Loucy (cell line): ENCODE results near the gene MRPL20.

ENCODE experiments used
- CTCF ChIP-seq: fragments of 200-600 bp; sonication (generic); conservative IDR thresholded peaks from 2 replicates; pipeline ENCODE4 v1.5.1; 2014; ENCODE audit warnings: mild to moderate bottlenecking, antibody characterized with exemption, low read length
- EZH2phosphoT487 ChIP-seq: fragments of 200-600 bp; IDR thresholded peaks from 2 replicates; pipeline ENCODE4 v1.6.1; 2018; ENCODE audit warnings: antibody characterized with exemption, mild to moderate bottlenecking, moderate library complexity, borderline replicate concordance

- TF ChIP-seq CTCF, result no peak
- no peak for TF ChIP-seq EZH2phosphoT487
Observed at GRCh38 chr1:1373815-1374588, 33.1 kb downstream of the MRPL20 start.
